ENCODE measurements around the gene FUNDC2.

FUNDC2 gene

GRCh38 chrX:155071694-155072280, 45.1 kb downstream of the FUNDC2 start:
- Histone ChIP-seq H3K4me3 (ENCODE audit: low read length) (peak overlapping the region; percentile 78), H3K36me3 (ENCODE audit: insufficient read depth, low read length) (peaks cover 8% of the 10 kb centered on the region), H3K4me2 (ENCODE audit: low read length) (peak overlapping the region; percentile 84), H3K27me3 (ENCODE audit: control insufficient read depth, insufficient read depth, low read length) (no peaks in the 10 kb centered on the region), H3K9ac (ENCODE audit: low read depth, low read length) (peak overlapping the region; percentile 80), H3K4me1 (ENCODE audit: control insufficient read depth, insufficient read depth, low read length) (peaks cover 14% of the 10 kb centered on the region), H3K9me3 (replicated peaks; ENCODE audit: low read length) (no peaks in the 10 kb centered on the region)

GRCh38 chrX:155086202-155086840, 59.7 kb downstream of the FUNDC2 start:
- H3K27me3 ChIP-seq (ENCODE audit: control insufficient read depth, insufficient read depth, low read length), result no peaks in the 10 kb centered on the region
- H3K9ac ChIP-seq (ENCODE audit: low read depth, low read length), result no peak overlapping the region
- no peaks in the 10 kb centered on the region for H3K4me1 ChIP-seq (ENCODE audit: control insufficient read depth, insufficient read depth, low read length)
- H3K4me3 ChIP-seq (ENCODE audit: low read length), result no peak overlapping the region
- H3K4me2 ChIP-seq (ENCODE audit: low read length), result no peak overlapping the region
- peaks cover 8% of the 10 kb centered on the region for H3K36me3 ChIP-seq (ENCODE audit: insufficient read depth, low read length)
- no peaks in the 10 kb centered on the region for H3K9me3 ChIP-seq (replicated peaks; ENCODE audit: low read length)

GRCh38 chrX:155086961-155087735, 60.5 kb downstream of the FUNDC2 start:
- Histone ChIP-seq H3K36me3 (ENCODE audit: insufficient read depth, low read length) (peaks cover 8% of the 10 kb centered on the region), H3K9ac (ENCODE audit: low read depth, low read length) (no peak overlapping the region), H3K27me3 (ENCODE audit: control insufficient read depth, insufficient read depth, low read length) (no peaks in the 10 kb centered on the region), H3K9me3 (replicated peaks; ENCODE audit: low read length) (no peaks in the 10 kb centered on the region), H3K4me3 (ENCODE audit: low read length) (no peak overlapping the region), H3K4me1 (ENCODE audit: control insufficient read depth, insufficient read depth, low read length) (no peaks in the 10 kb centered on the region), H3K4me2 (ENCODE audit: low read length) (no peak overlapping the region)

- H3K9ac ChIP-seq (ENCODE audit: low read depth, low read length), result no peak overlapping the region
- H3K36me3 ChIP-seq (ENCODE audit: insufficient read depth, low read length), result no peaks in the 10 kb centered on the region
- H3K4me2 ChIP-seq (ENCODE audit: low read length), result no peak overlapping the region
- no peaks in the 10 kb centered on the region for H3K4me1 ChIP-seq (ENCODE audit: control insufficient read depth, insufficient read depth, low read length)
- H3K9me3 ChIP-seq (replicated peaks; ENCODE audit: low read length), result no peaks in the 10 kb centered on the region
- no peak overlapping the region for H3K4me3 ChIP-seq (ENCODE audit: low read length)
- no peaks in the 10 kb centered on the region for H3K27me3 ChIP-seq (ENCODE audit: control insufficient read depth, insufficient read depth, low read length)
Observed at GRCh38 chrX:155094468-155095061, 67.9 kb downstream of the FUNDC2 start.

- no peaks in the 10 kb centered on the region for H3K27me3 ChIP-seq (ENCODE audit: control insufficient read depth, insufficient read depth, low read length)
- H3K9me3 ChIP-seq (replicated peaks; ENCODE audit: low read length), result no peaks in the 10 kb centered on the region
- no peaks in the 10 kb centered on the region for H3K36me3 ChIP-seq (ENCODE audit: insufficient read depth, low read length)
- H3K4me2 ChIP-seq (ENCODE audit: low read length), result no peak overlapping the region
- H3K4me3 ChIP-seq (ENCODE audit: low read length), result no peak overlapping the region
- H3K4me1 ChIP-seq (ENCODE audit: control insufficient read depth, insufficient read depth, low read length), result no peaks in the 10 kb centered on the region
- no peak overlapping the region for H3K9ac ChIP-seq (ENCODE audit: low read depth, low read length)
Observed at GRCh38 chrX:155105919-155106318, 79.3 kb downstream of the FUNDC2 start.

- no peaks in the 10 kb centered on the region for H3K27me3 ChIP-seq (ENCODE audit: control insufficient read depth, insufficient read depth, low read length)
- no peak overlapping the region for H3K9ac ChIP-seq (ENCODE audit: low read depth, low read length)
- H3K36me3 ChIP-seq (ENCODE audit: insufficient read depth, low read length), result no peaks in the 10 kb centered on the region
- no peaks in the 10 kb centered on the region for H3K9me3 ChIP-seq (replicated peaks; ENCODE audit: low read length)
- H3K4me2 ChIP-seq (ENCODE audit: low read length), result no peak overlapping the region
- H3K4me3 ChIP-seq (ENCODE audit: low read length), result no peak overlapping the region
- H3K4me1 ChIP-seq (ENCODE audit: control insufficient read depth, insufficient read depth, low read length), result no peaks in the 10 kb centered on the region
Observed at GRCh38 chrX:155108427-155108826, 81.8 kb downstream of the FUNDC2 start.

All from skeletal muscle satellite cell (primary cell).